Naive thymus-derived CD4-positive, alpha-beta T cell (primary cell): ENCODE results near the gene AMBRA1. TPM values are rescaled to one million over a fixed set of nuclear protein-coding genes. Genes with fewer than 3 reads are reported as not detected.
A peak's percentile ranks its signal among the peaks of the same experiment; 100 is the strongest.

Experiments
- ATAC-seq: fragments of 150-1000 bp; cut with Tn5 transposase; 2 replicates; pipeline ENCODE4 v1.10.0; 2021; ENCODE audit warnings: mild to moderate bottlenecking, moderate library complexity
- CTCF ChIA-PET: fragments of 350-600 bp; sonication (Branson Sonifier 250); formaldehyde crosslinking; loops from one replicate; lab custom pipeline; 2021; ENCODE audit warnings: antibody characterized with exemption; lab: Charles Lee
- POLR2A ChIA-PET: fragments of 350-600 bp; sonication (Branson Sonifier 250); formaldehyde crosslinking; loops from one replicate; lab custom pipeline; 2021; ENCODE audit warnings: antibody characterized with exemption, inconsistent platforms; lab: Charles Lee
- DNase-seq, 9 donors: peaks; one replicate each; pipeline versions ENCODE4 v3.0.0 to v3.0.0-alpha.2; 2020 to 2022; ENCODE audit warnings: mixed read lengths in 1 of 9
- H3K27ac ChIP-seq: one replicate; pipeline ENCODE4 v1.7.0; 2013; ENCODE audit warnings: mild to moderate bottlenecking, low read depth, low read length, moderate library complexity
- H3K27me3 ChIP-seq, 2 donors: one replicate each; pipeline ENCODE4 v1.7.0; 2013; ENCODE audit warnings: low read length in 2 of 2, mild to moderate bottlenecking in 2 of 2, moderate library complexity in 2 of 2; ENCODE audit not compliant: control insufficient read depth in 2 of 2, insufficient read depth in 2 of 2
- H3K36me3 ChIP-seq, 3 experiments: 1 replicate in 2 of 3; 2 replicates in 1 of 3; pipeline ENCODE4 v1.7.0; 2013; ENCODE audit warnings: low read length in 3 of 3, mild to moderate bottlenecking in 3 of 3, moderate library complexity in 1 of 3; ENCODE audit not compliant: insufficient read depth in 3 of 3, control insufficient read depth in 2 of 3
- H3K4me1 ChIP-seq, 2 donors: one replicate each; pipeline ENCODE4 v1.7.0; 2013; ENCODE audit warnings: low read length in 2 of 2, mild to moderate bottlenecking in 2 of 2, moderate library complexity in 1 of 2; ENCODE audit not compliant: control insufficient read depth in 2 of 2, insufficient read depth in 2 of 2
- H3K4me3 ChIP-seq: 2 replicates; pipeline ENCODE4 v1.7.0; 2013; ENCODE audit warnings: mild to moderate bottlenecking, low read length
- H3K9me3 ChIP-seq, 3 experiments: 1 replicate in 2 of 3; 2 replicates in 1 of 3; pipeline ENCODE4 v1.7.0; 2013; ENCODE audit warnings: low read length in 3 of 3; ENCODE audit not compliant: control insufficient read depth in 2 of 3
- H3K27ac Mint-ChIP-seq, 9 donors: one replicate each; pipeline ENCODE4 v1.8.0; 2020 to 2022; ENCODE audit warnings: mixed read lengths in 9 of 9, mild to moderate bottlenecking in 8 of 9, moderate library complexity in 5 of 9, inconsistent platforms in 2 of 9
- H3K27me3 Mint-ChIP-seq, 5 donors: one replicate each; pipeline ENCODE4 v1.8.0; 2021 to 2022; ENCODE audit warnings: mixed read lengths in 5 of 5, mild to moderate bottlenecking in 1 of 5
- H3K36me3 Mint-ChIP-seq, 5 donors: one replicate each; pipeline ENCODE4 v1.8.0; 2020 to 2022; ENCODE audit warnings: mixed read lengths in 5 of 5, mild to moderate bottlenecking in 3 of 5, inconsistent platforms in 1 of 5
- H3K4me1 Mint-ChIP-seq, 7 donors: one replicate each; pipeline ENCODE4 v1.8.0; 2020 to 2022; ENCODE audit warnings: mixed read lengths in 7 of 7, mild to moderate bottlenecking in 3 of 7, inconsistent platforms in 1 of 7
- H3K4me3 Mint-ChIP-seq, 10 donors: one replicate each; pipeline ENCODE4 v1.8.0; 2020 to 2022; ENCODE audit warnings: mild to moderate bottlenecking in 10 of 10, mixed read lengths in 10 of 10, moderate library complexity in 6 of 10, inconsistent platforms in 2 of 10
- H3K9me3 Mint-ChIP-seq, 11 donors: one replicate each; pipeline ENCODE4 v1.8.0; 2020 to 2022; ENCODE audit warnings: mixed read lengths in 11 of 11, mild to moderate bottlenecking in 4 of 11, inconsistent platforms in 1 of 11, moderate library complexity in 1 of 11
- intact Hi-C, 2 donors: fragments of 100-400 bp; cut with micrococcal nuclease; formaldehyde crosslinking; loops; one replicate each; pipeline ENCODE4 v1.15.1; 2023
- polyA plus RNA-seq, 2 donors: library from polyadenylated mRNA; unstranded; fragments of 300-500 nt; fragmentation: Illumina TruSeq; gene quantifications; one replicate each; pipeline ENCODE4 v1.2.3, GENCODE V29; 2021
- total RNA-seq, 6 experiments: library from RNA in 5 of 6; stranded (reverse) in 5 of 6; gene quantifications; 1 replicate in 5 of 6; 2 replicates in 1 of 6; pipeline ENCODE4 v1.2.3 and lab custom pipeline; 2021 to 2026

Gene AMBRA1
- total and polyA plus RNA-seq, 7 experiments from 2014 or later = 8.9 to 48.7 (median 41.2) TPM

DNA sequence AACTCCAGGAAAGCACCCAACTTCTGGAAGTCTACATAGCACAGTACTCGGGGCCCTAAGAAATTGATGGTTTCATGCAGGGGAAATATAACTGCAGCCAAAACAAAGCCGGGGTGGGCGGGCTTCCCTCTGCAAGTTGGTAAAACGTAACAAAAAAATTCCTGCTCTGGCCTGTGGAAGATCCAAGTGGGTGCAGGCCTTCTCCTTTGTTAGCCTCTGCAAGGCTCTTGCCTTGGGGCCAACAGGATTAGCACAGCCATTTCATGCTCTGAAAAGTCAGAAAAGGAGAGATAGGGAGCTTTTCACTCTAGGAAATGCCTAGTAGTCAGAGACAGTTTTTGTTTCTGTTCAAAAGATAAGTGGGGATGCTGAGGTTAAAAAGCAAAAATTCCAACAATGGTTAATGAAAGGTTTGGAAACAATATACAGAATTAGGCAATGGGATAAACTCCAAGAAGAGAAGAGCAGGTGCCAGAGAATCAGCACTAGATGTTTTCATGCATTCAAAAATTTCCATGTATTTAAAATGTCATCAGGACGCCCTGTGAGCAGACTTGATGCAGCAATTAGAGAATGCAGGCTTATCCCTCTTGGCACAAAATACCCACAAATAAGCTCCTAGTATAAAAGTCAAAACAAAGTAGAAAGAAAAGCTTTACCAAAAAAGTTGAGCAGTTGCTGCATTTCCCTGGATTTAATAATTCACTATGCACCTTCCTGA, 130.0 kb downstream of the AMBRA1 start:
- Histone ChIP-seq H3K36me3 (peaks cover 0 to 9% (median 6%) of the 10 kb centered on the region in 3 experiments), H3K9me3 (no peaks in the 10 kb centered on the region), H3K4me3 (no peak overlapping the region), H3K27ac (no peak overlapping the region), H3K27me3 (no peaks in the 10 kb centered on the region), H3K4me1 (no peaks in the 10 kb centered on the region)
- Mint-ChIP-seq H3K27me3 (no peaks in the 10 kb centered on the region), H3K4me1 (peaks cover 13 to 34% (median 22%) of the 10 kb centered on the region in 7 donors), H3K27ac (no peak overlapping the region), H3K9me3 (no peaks in the 10 kb centered on the region), H3K36me3 (peaks cover 0 to 21% (median 3%) of the 10 kb centered on the region in 5 donors), H3K4me3 (no peak overlapping the region)
- POLR2A ChIA-PET = no interaction called here
- DNase-seq = no peak
- CTCF ChIA-PET = interaction anchor here (1.4 kb wide), 1 partner anchor 26 kb away, joined by 4 read pairs; no protein-coding TSS in a partner anchor
- intact Hi-C loops = no loop called here
- no peak for ATAC-seq

- H3K36me3 Mint-ChIP-seq = peaks cover 0 to 18% (median 0%) of the 10 kb centered on the region in 5 donors
- POLR2A ChIA-PET = interaction anchor here (0.7 kb wide), 1 partner anchor 737 kb away, joined by 4 read pairs; no protein-coding TSS in a partner anchor
- H3K27me3 Mint-ChIP-seq = no peaks in the 10 kb centered on the region
- H3K36me3 ChIP-seq = peaks cover 0 to 6% (median 0%) of the 10 kb centered on the region in 3 experiments
- no peak for ATAC-seq
- intact Hi-C loops = no loop called here
- no peak overlapping the region for H3K4me3 ChIP-seq
- H3K27me3 ChIP-seq = no peaks in the 10 kb centered on the region
- H3K4me3 Mint-ChIP-seq = no peak overlapping the region
- no peak for DNase-seq
- no peaks in the 10 kb centered on the region for H3K9me3 ChIP-seq
- no peak overlapping the region for H3K27ac ChIP-seq
- no peaks in the 10 kb centered on the region for H3K9me3 Mint-ChIP-seq
- no peaks in the 10 kb centered on the region for H3K4me1 ChIP-seq
- H3K27ac Mint-ChIP-seq = peak overlapping the region in 1 of 9 donors; percentile 52
- peaks cover 16 to 38% (median 25%) of the 10 kb centered on the region in 7 donors for H3K4me1 Mint-ChIP-seq
- CTCF ChIA-PET = no interaction called here
Measured at GRCh38 chr11:46461461-46461927, 132.3 kb downstream of the AMBRA1 start.

- intact Hi-C loops = no loop called here
- H3K36me3 Mint-ChIP-seq = peaks cover 0 to 18% (median 5%) of the 10 kb centered on the region in 5 donors
- H3K9me3 Mint-ChIP-seq = no peaks in the 10 kb centered on the region
- CTCF ChIA-PET = interaction anchor here (0.8 kb wide), 1 partner anchor 19 kb away, joined by 3 read pairs; no protein-coding TSS in a partner anchor
- peaks cover 4 to 28% (median 17%) of the 10 kb centered on the region in 7 donors for H3K4me1 Mint-ChIP-seq
- DNase-seq (no peak), ATAC-seq (no peak)
- POLR2A ChIA-PET = no interaction called here
- Histone ChIP-seq H3K9me3 (no peaks in the 10 kb centered on the region), H3K36me3 (peaks cover 0 to 9% (median 0%) of the 10 kb centered on the region in 3 experiments), H3K27me3 (no peaks in the 10 kb centered on the region), H3K4me1 (no peaks in the 10 kb centered on the region), H3K4me3 (no peak overlapping the region), H3K27ac (no peak overlapping the region)
- H3K27ac Mint-ChIP-seq = no peak overlapping the region
- no peak overlapping the region for H3K4me3 Mint-ChIP-seq
- no peaks in the 10 kb centered on the region for H3K27me3 Mint-ChIP-seq
Measured at GRCh38 chr11:46458491-46458890, 135.3 kb downstream of the AMBRA1 start.

- no peak for DNase-seq
- H3K27ac ChIP-seq = no peak overlapping the region
- intact Hi-C loops = no loop called here
- H3K9me3 ChIP-seq = no peaks in the 10 kb centered on the region
- H3K4me3 ChIP-seq = no peak overlapping the region
- Mint-ChIP-seq H3K4me3 (no peak overlapping the region), H3K27me3 (no peaks in the 10 kb centered on the region), H3K36me3 (peaks cover 0 to 18% (median 5%) of the 10 kb centered on the region in 5 donors), H3K9me3 (no peaks in the 10 kb centered on the region), H3K4me1 (peaks cover 4 to 23% (median 15%) of the 10 kb centered on the region in 7 donors), H3K27ac (peak overlapping the region in 1 of 9 donors; percentile 34)
- peaks cover 0 to 5% (median 0%) of the 10 kb centered on the region in 3 experiments for H3K36me3 ChIP-seq
- CTCF ChIA-PET = interaction anchor here (0.8 kb wide), 1 partner anchor 20 kb away, joined by 3 read pairs; no protein-coding TSS in a partner anchor
- H3K27me3 ChIP-seq = no peaks in the 10 kb centered on the region
- no peak for ATAC-seq
- POLR2A ChIA-PET = no interaction called here
- no peaks in the 10 kb centered on the region for H3K4me1 ChIP-seq
Measured at GRCh38 chr11:46457659-46458424, 136.0 kb downstream of the AMBRA1 start.

DNA sequence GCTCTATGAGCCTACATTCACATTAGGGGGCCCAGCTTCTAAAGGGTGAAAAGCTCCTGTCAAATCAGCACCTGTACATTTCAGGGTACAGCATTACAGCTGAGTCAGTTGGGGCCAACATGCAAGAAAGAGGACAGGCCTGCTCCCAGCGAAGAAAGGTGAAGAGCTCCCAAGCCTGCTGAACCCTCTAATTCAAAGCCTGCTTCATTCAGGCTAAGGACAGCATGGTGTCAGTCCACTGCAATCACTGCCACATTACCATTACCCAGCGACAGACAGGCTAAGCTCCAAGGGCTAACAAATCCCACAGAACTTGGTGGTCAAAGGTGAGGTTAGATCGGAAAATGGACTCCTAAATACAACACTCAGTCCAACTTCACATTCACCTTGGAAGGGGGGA, 136.8 kb downstream of the AMBRA1 start:
- Histone ChIP-seq H3K27me3 (no peaks in the 10 kb centered on the region), H3K4me3 (no peak overlapping the region), H3K9me3 (no peaks in the 10 kb centered on the region), H3K4me1 (no peaks in the 10 kb centered on the region), H3K36me3 (peaks cover 0 to 5% (median 0%) of the 10 kb centered on the region in 3 experiments), H3K27ac (no peak overlapping the region)
- Mint-ChIP-seq H3K4me1 (peaks cover 4 to 23% (median 15%) of the 10 kb centered on the region in 7 donors), H3K9me3 (no peaks in the 10 kb centered on the region), H3K27me3 (no peaks in the 10 kb centered on the region), H3K36me3 (peaks cover 0 to 15% (median 5%) of the 10 kb centered on the region in 5 donors), H3K27ac (peak overlapping the region in 1 of 9 donors; percentile 59), H3K4me3 (peak overlapping the region in 1 of 10 donors; percentile 23)
- DNase-seq (no peak), ATAC-seq (no peak)
- ChIA-PET POLR2A (no interaction called here), CTCF (interaction anchor here (0.9 kb wide), 1 partner anchor 33 kb away, joined by 3 read pairs; no protein-coding TSS in a partner anchor)
- intact Hi-C loops = no loop called here

GRCh38 chr11:46456269-46457001, 137.4 kb downstream of the AMBRA1 start:
- DNase-seq = no peak
- H3K27me3 ChIP-seq = no peaks in the 10 kb centered on the region
- ChIA-PET POLR2A (no interaction called here), CTCF (interaction anchor here (0.9 kb wide), 1 partner anchor 34 kb away, joined by 3 read pairs; no protein-coding TSS in a partner anchor)
- no peak overlapping the region for H3K4me3 Mint-ChIP-seq
- no peak for ATAC-seq
- H3K4me1 ChIP-seq = no peaks in the 10 kb centered on the region
- peak overlapping the region in 1 of 9 donors; percentile 38 for H3K27ac Mint-ChIP-seq
- no peaks in the 10 kb centered on the region for H3K27me3 Mint-ChIP-seq
- intact Hi-C loops = no loop called here
- no peaks in the 10 kb centered on the region for H3K9me3 ChIP-seq
- no peak overlapping the region for H3K27ac ChIP-seq
- peaks cover 0 to 5% (median 0%) of the 10 kb centered on the region in 3 experiments for H3K36me3 ChIP-seq
- H3K9me3 Mint-ChIP-seq = no peaks in the 10 kb centered on the region
- peaks cover 4 to 23% (median 15%) of the 10 kb centered on the region in 7 donors for H3K4me1 Mint-ChIP-seq
- H3K36me3 Mint-ChIP-seq = peaks cover 0 to 15% (median 5%) of the 10 kb centered on the region in 5 donors
- H3K4me3 ChIP-seq = no peak overlapping the region
